Daoy (cell line): ENCODE data around the gene SPON2. TPM values are rescaled to one million over a fixed set of nuclear protein-coding genes. Genes with fewer than 3 reads are reported as not detected.
"Not testable (repeated sequence)": the region's sequence is repeated elsewhere in the genome, so short reads cannot be mapped to it uniquely, and the experiment has no call there.

ENCODE experiments used
- DNase-seq: peaks from one replicate; pipeline ENCODE4 v3.0.0-alpha.2; 2015; ENCODE audit warnings: low read depth
- total RNA-seq: library from RNA; depleted of rRNA; stranded (reverse); fragments of >200 nt; shearing (Covaris generic); gene quantifications from 2 replicates; pipeline ENCODE4 v1.2.3, GENCODE V29; 2014; rRNA removed

The SPON2 gene
- total RNA-seq, 1 experiment from 2014 or later: 0.29 TPM

DNA sequence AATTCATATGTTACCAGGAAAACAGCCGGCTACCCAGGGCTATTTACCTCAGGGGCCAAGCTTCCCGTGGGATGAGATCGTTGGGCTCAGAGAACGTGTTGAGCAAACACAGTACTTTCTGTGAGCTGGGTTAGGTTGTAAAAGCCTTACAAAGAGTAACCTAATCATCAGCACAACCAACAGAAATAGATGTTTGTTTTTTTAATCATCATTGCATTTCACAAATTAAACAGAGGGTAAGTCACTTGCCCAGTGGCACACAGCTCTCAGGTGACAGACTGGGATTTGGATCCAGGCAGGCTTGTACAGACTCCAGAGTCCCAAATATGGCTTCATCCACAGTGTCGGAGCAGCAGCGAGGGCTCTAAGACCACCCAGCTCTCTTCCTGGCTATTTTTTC lies 20.1 kb downstream of the SPON2 start:
- DNase-seq: no peak

DNA sequence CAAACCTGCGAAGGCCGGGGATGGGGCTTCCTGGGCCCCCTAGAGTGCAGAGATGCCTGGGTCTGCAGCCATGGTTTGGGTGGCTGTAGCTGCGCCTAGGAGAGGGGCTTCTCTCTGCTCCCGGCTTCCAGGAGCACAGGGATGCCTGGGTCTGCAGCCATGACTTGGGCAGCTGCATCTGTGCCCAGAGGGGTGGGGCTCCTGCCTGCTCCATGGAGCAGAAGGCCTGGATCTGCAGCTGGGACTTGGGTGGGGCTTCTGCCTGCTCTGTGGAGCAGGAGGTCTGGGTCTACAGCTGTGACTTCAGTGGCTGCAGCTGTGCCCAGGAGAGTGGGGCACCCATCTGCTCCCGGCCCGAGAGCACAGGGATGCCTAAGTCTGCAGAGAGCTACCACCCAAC lies 20.8 kb downstream of the SPON2 start:
- no peak for DNase-seq

DNA sequence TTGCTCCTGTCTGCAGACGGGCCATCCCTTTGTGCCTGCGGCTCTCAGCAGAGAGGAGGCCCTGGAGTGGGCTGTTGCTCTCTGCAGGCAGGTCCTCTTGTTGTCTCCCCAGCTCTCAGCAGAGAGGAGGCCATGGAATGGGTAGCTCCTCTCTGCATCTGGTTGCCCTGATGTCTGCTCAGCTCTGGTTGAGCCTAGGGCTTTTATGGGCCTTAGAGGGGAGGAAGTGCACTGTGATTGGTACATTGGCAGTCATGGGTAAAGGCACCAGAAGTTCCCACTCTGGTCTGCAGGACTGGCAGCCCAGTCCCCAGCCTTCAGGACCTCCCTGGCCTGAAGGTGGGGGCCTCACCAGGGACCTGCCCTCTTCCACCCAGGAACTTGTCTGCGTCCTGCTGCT lies 21.5 kb downstream of the SPON2 start:
- no peak for DNase-seq

DNA sequence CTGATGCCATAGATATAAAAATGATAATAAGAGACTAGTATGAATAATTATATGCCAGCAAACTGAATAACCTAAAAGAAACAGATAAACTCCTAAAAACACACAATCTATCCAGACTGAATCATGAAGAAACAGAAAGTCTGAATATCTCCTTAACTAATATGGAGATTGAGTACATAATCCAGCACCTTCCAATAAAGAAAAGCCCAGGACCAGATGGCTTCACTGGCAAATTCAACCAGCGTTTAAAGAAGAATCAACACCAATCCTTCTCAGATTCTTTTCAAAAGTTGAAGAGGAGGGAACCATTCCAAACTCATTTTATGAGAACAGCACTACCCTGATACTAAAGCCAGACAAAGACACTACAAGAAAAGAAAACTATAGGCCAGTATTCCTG lies 32.5 kb downstream of the SPON2 start:
- DNase-seq: no peak

DNA sequence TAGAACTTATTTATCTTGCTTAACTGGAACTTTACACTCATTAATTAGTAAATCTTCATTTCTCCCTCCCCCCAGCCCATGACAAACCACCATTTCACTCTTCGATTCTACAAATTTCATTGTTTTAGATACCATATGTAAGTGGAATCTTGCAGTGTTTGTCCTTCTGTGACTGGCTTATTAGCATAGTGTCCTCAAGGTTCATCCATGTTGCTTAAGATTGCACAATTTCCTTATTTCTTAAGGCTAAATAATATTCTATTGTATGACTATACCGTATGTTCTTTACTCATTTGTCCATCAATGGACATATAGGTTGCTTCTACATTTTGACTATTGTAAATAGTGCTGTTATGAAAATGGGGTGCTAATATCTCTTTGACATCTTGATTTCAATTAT lies 34.5 kb downstream of the SPON2 start:
- DNase-seq: no peak

DNA sequence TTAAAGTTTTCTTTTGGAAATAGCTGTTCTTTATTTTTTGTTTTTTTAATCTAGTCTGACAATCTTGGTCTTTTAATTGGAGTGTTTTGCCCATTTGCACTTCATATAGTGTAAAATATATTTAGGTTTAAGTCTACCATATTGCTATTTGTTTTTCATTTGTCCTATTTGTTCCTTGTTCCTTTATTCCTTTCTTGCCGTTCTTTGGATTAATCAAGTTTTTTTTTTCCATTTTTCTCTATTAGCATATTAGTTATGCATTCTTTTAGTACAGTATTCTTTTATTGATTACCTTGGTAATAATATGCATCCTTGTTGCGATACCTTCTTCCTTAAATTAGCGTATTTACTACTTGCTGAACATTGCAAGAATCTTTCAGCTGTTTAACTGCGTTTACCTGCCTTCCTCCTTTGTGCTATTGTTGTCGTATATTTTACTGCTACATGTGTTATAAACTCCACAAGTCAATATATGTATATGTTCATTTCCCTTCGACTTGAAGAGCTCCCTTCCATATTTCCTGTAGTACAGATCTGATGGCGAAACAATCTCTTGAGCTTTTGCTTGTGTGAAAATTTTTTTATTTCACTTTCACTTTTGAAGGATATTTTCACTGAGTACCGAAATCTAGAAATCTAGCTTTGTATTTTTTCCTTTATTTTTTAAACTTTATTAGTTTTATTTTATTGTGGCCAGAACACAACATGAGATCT lies 35.2 kb downstream of the SPON2 start:
- DNase-seq: no peak

DNA sequence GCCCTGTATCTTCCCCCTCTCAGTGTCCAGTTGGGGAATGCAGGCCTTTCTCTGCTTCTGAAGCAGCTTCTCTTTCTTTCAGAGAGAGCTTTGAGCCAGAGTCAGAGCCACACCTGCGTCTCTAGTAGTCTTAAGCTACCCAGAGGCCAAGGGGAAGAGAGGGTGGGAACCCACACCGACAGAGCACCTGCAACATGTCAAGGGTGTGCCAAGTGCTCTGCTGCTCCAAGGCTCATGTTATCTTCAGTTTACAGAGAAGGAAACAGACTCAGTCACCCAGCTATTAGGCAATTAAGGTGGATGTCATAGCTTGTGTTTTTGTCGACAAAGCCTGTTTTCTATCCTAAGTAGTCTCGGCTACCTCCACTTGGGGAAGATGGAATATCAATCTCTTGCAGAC lies 36.3 kb downstream of the SPON2 start:
- DNase-seq: no peak

DNA sequence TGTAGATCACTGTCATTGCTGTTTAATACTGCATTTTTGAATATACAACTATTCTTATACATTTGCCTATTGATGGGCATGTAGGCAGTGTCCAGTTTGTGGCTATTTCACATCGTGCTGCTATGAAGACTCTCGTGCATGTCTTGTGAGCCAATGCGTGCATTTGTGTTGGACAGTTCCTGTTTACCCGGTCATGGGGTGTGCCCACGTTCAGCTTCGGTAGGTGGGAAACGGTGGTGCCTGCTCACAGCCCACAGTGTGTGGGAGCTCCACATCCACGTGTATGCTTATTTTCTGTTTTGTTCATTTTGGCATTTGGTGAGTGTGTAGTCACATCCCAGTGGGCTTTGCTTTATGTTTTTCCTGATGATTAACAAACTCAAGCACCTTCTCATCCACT lies 39.4 kb downstream of the SPON2 start:
- DNase-seq: no peak

DNA sequence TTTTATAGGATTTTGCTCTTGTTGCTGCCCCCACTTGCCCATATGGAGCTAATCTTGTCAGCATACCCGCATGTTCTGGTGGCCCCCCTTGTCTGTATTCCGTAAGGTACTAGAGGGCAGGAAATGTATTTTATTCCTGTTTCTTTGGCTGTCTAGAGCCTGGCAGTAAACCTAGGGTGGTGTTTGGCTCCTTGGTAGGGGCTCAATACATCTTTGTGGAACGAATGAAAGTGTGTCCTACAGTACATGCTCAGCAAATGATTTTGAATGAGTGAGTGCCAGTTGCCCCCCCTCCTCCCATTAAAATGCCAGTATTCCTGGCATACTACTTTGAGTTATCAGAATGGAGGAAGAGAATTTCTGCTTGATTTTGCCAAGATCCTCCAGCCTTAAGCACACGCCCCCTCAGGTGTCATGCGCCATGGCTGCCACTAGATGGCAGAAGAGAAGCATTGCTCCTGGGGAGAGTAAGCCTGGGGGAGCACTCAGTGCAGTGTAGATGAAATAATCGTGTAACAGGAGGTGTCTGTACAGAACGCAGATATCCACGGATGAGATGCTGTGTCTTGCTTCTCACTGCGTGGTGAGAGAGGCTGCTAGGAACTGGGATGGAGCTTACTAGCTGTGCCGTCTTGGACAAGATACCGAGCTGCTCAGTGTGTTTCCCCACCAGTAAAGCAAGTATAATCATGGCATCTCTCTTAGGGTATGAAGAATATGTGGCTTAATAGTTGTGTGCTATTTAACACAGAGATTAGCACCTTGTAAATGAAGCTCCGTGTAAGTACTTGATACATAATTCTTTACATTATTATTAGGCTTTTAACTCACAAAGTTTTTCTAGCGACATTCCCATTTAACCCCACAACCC lies 41.8 kb downstream of the SPON2 start:
- DNase-seq: peak; percentile 74

DNA sequence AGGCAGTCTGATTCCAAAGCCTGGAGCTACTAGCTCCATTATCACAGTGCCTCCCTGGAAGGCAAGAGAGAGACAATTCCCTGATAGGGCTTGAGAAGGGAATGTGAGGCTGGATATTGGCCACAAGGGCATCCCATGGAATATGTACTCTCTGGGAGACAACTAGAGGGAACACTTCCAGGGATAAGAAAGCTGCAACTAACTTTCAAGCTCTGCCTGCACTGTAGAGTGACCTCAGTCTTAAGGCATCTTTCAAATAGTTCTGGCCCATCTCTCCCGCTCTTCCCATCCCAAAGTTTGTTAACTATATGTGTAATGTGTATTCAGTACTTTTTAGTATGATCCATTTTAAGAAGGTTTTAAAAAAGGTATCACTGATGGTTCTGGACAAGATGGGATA lies 45.9 kb downstream of the SPON2 start:
- no peak for DNase-seq

DNA sequence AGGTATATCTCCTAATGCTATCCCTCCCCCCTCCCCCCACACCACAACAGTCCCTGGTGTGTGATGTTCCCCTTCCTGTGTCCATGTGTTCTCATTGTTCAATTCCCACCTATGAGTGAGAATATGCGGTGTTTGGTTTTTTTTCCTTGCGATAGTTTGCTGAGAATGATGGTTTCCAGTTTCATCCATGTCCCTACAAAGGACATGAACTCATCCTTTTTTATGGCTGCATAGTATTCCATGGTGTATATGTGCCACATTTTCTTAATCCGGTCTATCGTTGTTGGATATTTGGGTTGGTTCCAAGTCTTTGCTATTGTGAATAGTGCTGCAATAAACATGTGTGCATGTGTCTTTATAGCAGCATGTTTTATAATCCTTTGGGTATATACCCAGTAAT lies 46.9 kb downstream of the SPON2 start:
- DNase-seq: not testable (repeated sequence)

DNA sequence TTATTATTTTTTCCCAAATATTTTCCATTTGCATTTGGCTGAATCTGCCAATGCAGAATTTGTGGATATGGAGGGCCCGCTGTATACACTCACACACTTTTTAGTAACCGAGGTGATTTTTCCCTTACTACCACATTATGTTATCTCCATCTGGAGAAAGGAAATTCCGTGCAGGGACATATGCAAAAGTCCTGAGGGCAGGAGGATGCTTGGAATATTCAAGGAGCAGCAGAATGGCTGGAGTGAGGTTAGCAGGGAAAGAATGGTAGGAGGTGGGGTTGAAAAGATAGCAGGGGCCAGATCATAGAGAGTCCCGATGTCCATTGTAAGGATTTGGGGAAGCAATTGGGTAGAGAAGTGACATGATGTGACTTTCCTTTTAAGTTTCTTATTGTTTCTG lies 47.6 kb downstream of the SPON2 start:
- DNase-seq: no peak

DNA sequence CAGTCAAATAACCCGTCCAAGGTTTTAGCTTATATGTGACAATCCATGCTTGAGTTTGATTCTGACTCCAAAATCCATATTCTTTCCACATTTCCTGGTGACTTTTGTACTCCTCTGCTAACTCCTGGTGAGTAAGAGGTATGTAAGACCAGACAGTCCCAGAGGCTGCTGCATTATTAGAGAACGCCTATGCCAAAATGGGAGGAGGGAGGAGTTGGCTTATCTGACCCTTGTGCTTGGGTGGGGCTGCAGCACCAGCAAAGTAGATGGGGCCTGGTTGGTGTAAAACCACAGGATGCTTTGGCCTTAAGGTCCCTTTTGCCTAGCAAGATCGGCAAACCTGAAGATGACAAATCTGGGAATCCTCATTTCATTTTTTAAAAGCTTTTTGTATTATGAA lies 49.9 kb downstream of the SPON2 start:
- DNase-seq: no peak

Other genes starting within 250 kb of the SPON2 start
- 61.6 and 71.9 TPM in 2 replicates for gene GAK, start 240.3 kb downstream of the SPON2 start, total RNA-seq
- gene TMEM175, start 240.1 kb downstream of the SPON2 start, total RNA-seq: 12.0 and 20.1 TPM in 2 replicates
- gene DGKQ, start 199.0 kb downstream of the SPON2 start, total RNA-seq: 4.3 and 4.4 TPM in 2 replicates
- 1.0 and 2.3 TPM in 2 replicates for gene IDUA, start 185.5 kb downstream of the SPON2 start, total RNA-seq
- 0.57 TPM in 1 of 2 replicates, not detected in the other for gene SLC26A1, start 179.2 kb downstream of the SPON2 start, total RNA-seq
- 35.5 and 40.6 TPM in 2 replicates for gene FGFRL1, start 161.0 kb downstream of the SPON2 start, total RNA-seq
- not detected in 2 replicates for gene RNF212, start 59.0 kb downstream of the SPON2 start, total RNA-seq
- 110 and 115 TPM in 2 replicates for gene CTBP1, start 76.5 kb upstream of the SPON2 start, total RNA-seq
- gene MAEA, start 117.3 kb upstream of the SPON2 start, total RNA-seq: 68.7 and 80.6 TPM in 2 replicates
- 3.2 and 4.9 TPM in 2 replicates for gene UVSSA, start 174.6 kb upstream of the SPON2 start, total RNA-seq
- gene NKX1-1, start 233.9 kb upstream of the SPON2 start, total RNA-seq: not detected in 2 replicates